Gastrocnemius medialis (tissue), 4 donors: Measurements from ENCODE around the gene SLC7A8.

Experiments used
- CTCF ChIP-seq, 5 experiments: fragments of 450-650 bp in 3 of 5; fragments of 200-600 bp in 2 of 5; sonication (generic) in 2 of 5; IDR thresholded peaks in 4 of 5; conservative IDR thresholded peaks in 1 of 5; 1 replicate in 4 of 5; 2 replicates in 1 of 5; pipeline ENCODE4 v1.5.1; 2016 to 2019; ENCODE audit warnings: antibody characterized with exemption in 5 of 5, mild to moderate bottlenecking in 3 of 5, moderate library complexity in 3 of 5
- POLR2A ChIP-seq, 2 donors: fragments of 450-650 bp; IDR thresholded peaks; one replicate each; pipeline ENCODE4 v1.6.1; 2017; ENCODE audit warnings: antibody characterized with exemption in 2 of 2, mild to moderate bottlenecking in 2 of 2, moderate library complexity in 2 of 2

DNA sequence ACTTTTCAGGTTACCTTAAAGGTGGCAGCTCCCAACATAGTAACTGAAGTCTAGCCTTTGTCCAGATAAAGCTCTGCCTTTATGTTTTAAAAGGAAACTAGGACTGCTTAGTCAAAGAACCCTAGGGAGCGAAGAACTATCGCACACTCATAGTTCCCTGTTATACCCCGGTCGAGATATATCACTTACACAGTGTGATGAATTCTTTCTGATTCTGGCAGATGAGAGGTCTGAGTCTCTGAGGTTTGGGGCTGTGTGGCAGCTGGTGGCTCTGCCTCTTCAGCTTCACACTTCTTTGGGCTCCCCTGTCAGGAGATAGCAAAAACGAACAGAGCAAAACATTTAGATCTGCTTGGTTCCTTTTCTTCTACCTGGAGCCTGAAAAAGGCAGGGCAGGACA, 105.5 kb downstream of the SLC7A8 start:
- TF ChIP-seq CTCF (IDR thresholded peaks at IDR 0.05 in 4 of 5, conservative IDR thresholded peaks at IDR 0.05 in 1 of 5) (no peak), POLR2A (IDR thresholded peaks at IDR 0.05) (no peak)
